ENCODE results near the gene HEMGN. TPM values are rescaled to one million over a fixed set of nuclear protein-coding genes. Genes with fewer than 3 reads are reported as not detected.

Gene HEMGN
- total RNA-seq, 1 donor from 2014 or later = not detected

DNA sequence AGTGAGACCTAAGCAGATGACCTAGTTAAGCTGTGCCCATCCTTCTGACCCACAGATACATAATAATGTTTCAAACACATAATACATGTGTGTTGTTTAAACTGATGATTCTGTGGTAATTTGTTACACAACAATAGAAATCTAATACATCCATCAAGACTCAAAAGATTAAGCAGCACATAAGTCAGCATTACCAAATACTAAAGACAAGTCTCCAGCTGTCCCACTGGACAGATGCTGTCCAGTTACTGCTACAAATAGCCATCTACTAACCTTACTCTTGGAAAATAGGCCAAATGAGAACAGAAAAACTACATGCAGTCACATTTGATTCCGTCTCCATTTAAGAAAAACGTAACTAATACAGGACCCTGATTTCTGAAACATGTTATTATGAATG lies 26.4 kb downstream of the HEMGN start:
- H3K4me3 ChIP-seq = no peak overlapping the region
- H3K27ac ChIP-seq = no peak overlapping the region
- no peaks in the 10 kb centered on the region for H3K9me3 ChIP-seq
- peaks cover 21% of the 10 kb centered on the region for H3K4me1 ChIP-seq
- H3K36me3 ChIP-seq = peaks cover 0 to 58% of the 10 kb centered on the region in 2 donors
- H3K27me3 ChIP-seq = no peaks in the 10 kb centered on the region
- intact Hi-C loops (cut with DNase I) = no loop called here
- TF ChIP-seq POLR2A (IDR thresholded peaks at IDR 0.05) (no peak), POLR2AphosphoS5 (IDR thresholded peaks at IDR 0.05; ENCODE audit: insufficient read depth in 1 of 2, low read depth in 1 of 2) (no peak)
- TF ChIP-seq, protein P1, sequence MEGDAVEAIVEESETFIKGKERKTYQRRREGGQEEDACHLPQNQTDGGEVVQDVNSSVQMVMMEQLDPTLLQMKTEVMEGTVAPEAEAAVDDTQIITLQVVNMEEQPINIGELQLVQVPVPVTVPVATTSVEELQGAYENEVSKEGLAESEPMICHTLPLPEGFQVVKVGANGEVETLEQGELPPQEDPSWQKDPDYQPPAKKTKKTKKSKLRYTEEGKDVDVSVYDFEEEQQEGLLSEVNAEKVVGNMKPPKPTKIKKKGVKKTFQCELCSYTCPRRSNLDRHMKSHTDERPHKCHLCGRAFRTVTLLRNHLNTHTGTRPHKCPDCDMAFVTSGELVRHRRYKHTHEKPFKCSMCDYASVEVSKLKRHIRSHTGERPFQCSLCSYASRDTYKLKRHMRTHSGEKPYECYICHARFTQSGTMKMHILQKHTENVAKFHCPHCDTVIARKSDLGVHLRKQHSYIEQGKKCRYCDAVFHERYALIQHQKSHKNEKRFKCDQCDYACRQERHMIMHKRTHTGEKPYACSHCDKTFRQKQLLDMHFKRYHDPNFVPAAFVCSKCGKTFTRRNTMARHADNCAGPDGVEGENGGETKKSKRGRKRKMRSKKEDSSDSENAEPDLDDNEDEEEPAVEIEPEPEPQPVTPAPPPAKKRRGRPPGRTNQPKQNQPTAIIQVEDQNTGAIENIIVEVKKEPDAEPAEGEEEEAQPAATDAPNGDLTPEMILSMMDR (IDR thresholded peaks at IDR 0.05) = no peak
- no peak for DNase-seq (ENCODE audit: extremely low spot score in 2 of 2)

DNA sequence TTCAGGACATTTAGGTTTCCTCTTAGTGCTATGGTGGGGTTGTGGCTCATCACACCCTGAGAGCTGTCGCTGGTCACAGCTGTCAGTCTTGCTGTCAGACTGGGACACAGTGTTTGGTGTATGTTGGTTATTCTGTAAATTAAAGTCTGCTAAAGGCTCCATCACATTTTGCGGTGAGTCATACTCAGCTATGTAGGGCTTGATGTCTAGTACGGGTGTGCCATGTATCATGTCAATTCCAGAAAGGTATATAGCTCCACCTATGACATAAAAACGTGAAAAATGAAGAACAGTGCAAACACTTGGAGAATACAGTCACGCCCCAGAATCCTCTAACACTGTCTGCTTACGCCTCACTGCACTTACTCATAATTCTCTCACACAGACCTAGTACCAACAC lies 27.6 kb downstream of the HEMGN start:
- Histone ChIP-seq H3K27me3 (no peaks in the 10 kb centered on the region), H3K36me3 (peaks cover 0 to 53% of the 10 kb centered on the region in 2 donors), H3K4me3 (no peak overlapping the region), H3K4me1 (peaks cover 26% of the 10 kb centered on the region), H3K27ac (no peak overlapping the region), H3K9me3 (no peaks in the 10 kb centered on the region)
- TF ChIP-seq POLR2AphosphoS5 (IDR thresholded peaks at IDR 0.05; ENCODE audit: insufficient read depth in 1 of 2, low read depth in 1 of 2) = peak in 1 of 2 donors; percentile 42
- TF ChIP-seq, protein P1 (IDR thresholded peaks at IDR 0.05) = no peak
- no peak for DNase-seq (ENCODE audit: extremely low spot score in 2 of 2)
- intact Hi-C loops (cut with DNase I) = no loop called here

DNA sequence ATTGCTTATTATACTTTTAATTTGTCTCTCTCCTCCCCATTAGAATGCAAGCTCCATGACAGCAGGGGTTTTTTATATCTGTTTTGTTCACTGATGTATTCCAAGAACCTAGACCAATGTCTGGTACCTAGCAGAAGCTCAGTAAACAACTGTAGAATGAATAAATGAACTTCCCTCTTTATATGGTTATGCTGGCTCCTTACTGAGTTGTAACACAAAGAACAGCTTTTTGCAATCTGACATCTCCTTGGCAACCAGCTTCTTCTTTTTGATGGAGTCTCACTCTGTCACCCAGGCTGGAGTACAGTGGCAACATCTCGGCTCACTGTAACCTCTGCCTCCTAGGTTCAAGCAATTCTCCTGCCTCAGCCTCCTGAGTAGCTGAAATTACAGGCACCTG lies 29.3 kb downstream of the HEMGN start:
- Histone ChIP-seq H3K9me3 (no peaks in the 10 kb centered on the region), H3K27ac (no peak overlapping the region), H3K36me3 (peaks cover 0 to 58% of the 10 kb centered on the region in 2 donors), H3K4me1 (peaks cover 26% of the 10 kb centered on the region), H3K4me3 (no peak overlapping the region), H3K27me3 (no peaks in the 10 kb centered on the region)
- no peak for DNase-seq (ENCODE audit: extremely low spot score in 2 of 2)
- intact Hi-C loops (cut with DNase I) = no loop called here
- TF ChIP-seq POLR2AphosphoS5 (IDR thresholded peaks at IDR 0.05; ENCODE audit: insufficient read depth in 1 of 2, low read depth in 1 of 2) (no peak), POLR2A (IDR thresholded peaks at IDR 0.05) (no peak)
- TF ChIP-seq, protein P1 (IDR thresholded peaks at IDR 0.05) = no peak

DNA sequence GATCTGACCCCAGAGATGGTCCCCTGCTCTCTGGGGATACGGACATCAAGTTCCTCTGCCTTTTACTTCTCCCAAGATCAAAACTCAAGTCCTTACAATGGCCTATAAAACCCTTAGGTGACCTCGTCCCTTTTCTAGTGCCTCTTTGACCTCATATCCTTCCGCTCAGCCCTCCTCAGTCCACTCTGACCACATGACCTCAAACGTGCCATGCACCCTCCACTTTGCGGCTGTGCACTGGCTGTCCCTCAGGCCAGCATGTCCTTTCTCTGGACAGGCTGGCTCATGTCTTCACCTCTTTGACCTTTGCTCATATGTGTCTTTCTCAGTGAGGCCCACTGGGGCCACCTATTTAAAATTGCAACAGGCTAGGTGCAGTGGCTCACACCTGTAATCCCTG lies 30.3 kb downstream of the HEMGN start:
- intact Hi-C loops (cut with DNase I) = no loop called here
- H3K27ac ChIP-seq = no peak overlapping the region

DNA sequence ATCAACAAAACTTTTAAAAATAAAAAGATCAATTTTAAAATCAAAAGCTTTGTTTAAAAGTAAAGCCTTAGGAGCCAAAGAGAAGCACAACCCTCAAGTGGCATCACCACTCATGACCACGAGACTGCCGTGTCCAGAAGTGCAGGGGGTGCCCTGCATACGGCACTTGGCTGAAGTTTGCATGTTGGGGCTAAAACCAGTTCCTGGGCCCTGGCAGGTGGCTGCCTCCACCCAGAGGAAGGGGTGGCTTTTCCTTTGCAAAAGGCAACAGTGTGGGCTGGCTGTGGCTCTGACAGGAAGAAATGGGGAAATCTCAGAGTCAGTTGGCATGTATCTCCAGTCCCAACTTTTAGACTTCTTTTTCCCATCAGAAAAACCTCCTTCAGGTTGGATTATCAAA lies 30.9 kb downstream of the HEMGN start:
- no peak for DNase-seq (ENCODE audit: extremely low spot score in 2 of 2)
- TF ChIP-seq, protein P1 (IDR thresholded peaks at IDR 0.05) = no peak
- TF ChIP-seq POLR2AphosphoS5 (IDR thresholded peaks at IDR 0.05; ENCODE audit: insufficient read depth in 1 of 2, low read depth in 1 of 2) (no peak), POLR2A (IDR thresholded peaks at IDR 0.05) (no peak)
- Histone ChIP-seq H3K4me3 (no peak overlapping the region), H3K27me3 (no peaks in the 10 kb centered on the region), H3K4me1 (peaks cover 26% of the 10 kb centered on the region), H3K36me3 (peaks cover 0 to 42% of the 10 kb centered on the region in 2 donors), H3K27ac (no peak overlapping the region), H3K9me3 (no peaks in the 10 kb centered on the region)
- intact Hi-C loops (cut with DNase I) = no loop called here

More for the DNA sequence above, 30.3 kb downstream of the HEMGN start:
- Histone ChIP-seq H3K4me1 (peaks cover 26% of the 10 kb centered on the region), H3K36me3 (peaks cover 0 to 48% of the 10 kb centered on the region in 2 donors), H3K27me3 (no peaks in the 10 kb centered on the region), H3K9me3 (no peaks in the 10 kb centered on the region), H3K4me3 (no peak overlapping the region)
- DNase-seq (ENCODE audit: extremely low spot score in 2 of 2) = no peak
- TF ChIP-seq POLR2A (IDR thresholded peaks at IDR 0.05) (no peak), POLR2AphosphoS5 (IDR thresholded peaks at IDR 0.05; ENCODE audit: insufficient read depth in 1 of 2, low read depth in 1 of 2) (no peak)
- TF ChIP-seq, protein P1 (IDR thresholded peaks at IDR 0.05) = no peak
